ENCODE data around the gene SSH3. TPM values are rescaled to one million over a fixed set of nuclear protein-coding genes. Genes with fewer than 3 reads are reported as not detected.

SSH3 gene
- total and polyA plus RNA-seq, 2 of the 4 experiments (the other 2 are of a cell fraction): 7.3 to 26.7 TPM

DNA sequence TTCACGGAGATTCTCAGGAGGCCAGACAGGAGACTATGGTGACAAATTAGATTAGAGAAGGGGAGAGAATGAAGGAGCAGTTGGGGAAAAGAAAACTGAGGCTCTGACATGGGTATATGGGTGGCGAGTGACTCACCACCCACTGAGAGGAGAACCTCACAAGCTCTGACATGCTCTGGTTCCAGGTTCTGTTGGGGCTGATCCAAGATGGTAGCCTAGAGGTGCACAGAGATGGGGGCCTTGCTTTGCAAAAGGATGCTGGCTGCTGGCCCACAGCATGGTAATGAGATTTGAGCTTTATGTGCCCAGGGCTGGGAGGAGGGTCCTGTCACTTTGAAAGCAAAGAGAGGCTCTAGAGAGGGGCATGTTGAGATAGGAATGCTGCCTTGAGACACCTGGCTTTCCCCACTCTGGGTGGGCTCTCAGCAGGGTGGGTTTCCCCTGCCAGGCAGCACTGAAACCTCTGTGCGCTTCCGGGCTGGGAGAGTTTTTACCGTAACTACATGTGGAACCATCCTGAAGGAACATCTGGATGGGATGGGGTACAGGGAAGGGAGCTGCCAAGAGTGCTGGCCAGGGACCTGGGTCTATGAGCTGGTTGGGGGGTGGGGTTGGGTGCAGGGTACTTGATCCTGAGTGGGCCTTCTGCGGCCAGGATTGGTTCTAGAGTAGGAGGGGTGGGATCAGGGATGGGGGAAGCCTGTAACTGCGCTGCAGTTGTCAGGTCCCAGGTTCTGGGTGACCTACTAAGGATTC is 38.3 kb upstream of the SSH3 start (continued):
- TF ChIP-seq, protein P1, sequence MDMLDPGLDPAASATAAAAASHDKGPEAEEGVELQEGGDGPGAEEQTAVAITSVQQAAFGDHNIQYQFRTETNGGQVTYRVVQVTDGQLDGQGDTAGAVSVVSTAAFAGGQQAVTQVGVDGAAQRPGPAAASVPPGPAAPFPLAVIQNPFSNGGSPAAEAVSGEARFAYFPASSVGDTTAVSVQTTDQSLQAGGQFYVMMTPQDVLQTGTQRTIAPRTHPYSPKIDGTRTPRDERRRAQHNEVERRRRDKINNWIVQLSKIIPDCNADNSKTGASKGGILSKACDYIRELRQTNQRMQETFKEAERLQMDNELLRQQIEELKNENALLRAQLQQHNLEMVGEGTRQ (IDR thresholded peaks at IDR 0.05; ENCODE audit: low read depth, low read length): no peak
